Left ventricle myocardium inferior (tissue), 1 donor: ENCODE data around the gene CALN1. TPM values are rescaled to one million over a fixed set of nuclear protein-coding genes. Genes with fewer than 3 reads are reported as not detected.

ENCODE experiments used
- DNase-seq: peaks from one replicate; pipeline ENCODE4 v3.0.0-alpha.2; 2020
- H3K27ac ChIP-seq: fragments of 200-600 bp; replicated peaks from 2 replicates; pipeline ENCODE4 v1.8.0; 2021
- H3K27me3 ChIP-seq: fragments of 200-600 bp; 2 replicates; pipeline ENCODE4 v1.8.0; 2021; ENCODE audit warnings: low read depth
- H3K36me3 ChIP-seq: fragments of 200-600 bp; 2 replicates; pipeline ENCODE4 v1.8.0; 2021
- H3K4me1 ChIP-seq: fragments of 200-600 bp; 2 replicates; pipeline ENCODE4 v1.8.0; 2021
- H3K4me3 ChIP-seq: fragments of 200-600 bp; 2 replicates; pipeline ENCODE4 v1.8.0; 2021; ENCODE audit warnings: mild to moderate bottlenecking, moderate library complexity
- H3K9me3 ChIP-seq: fragments of 200-600 bp; replicated peaks from 2 replicates; pipeline ENCODE4 v1.8.0; 2021
- CTCF ChIP-seq: fragments of 200-600 bp; IDR thresholded peaks from 2 replicates; pipeline ENCODE4 v1.8.0; 2021; ENCODE audit warnings: antibody characterized with exemption, mild to moderate bottlenecking, borderline replicate concordance
- intact Hi-C: fragments of 100-400 bp; cut with micrococcal nuclease; formaldehyde crosslinking; loops from one replicate; pipeline ENCODE4 v1.11.0; 2022
- total RNA-seq: library from RNA; stranded (reverse); fragmentation: NEBNext Ultra II Directional; extraction: Animal tissue kit (Norgen Biotek cat#: 25700); gene quantifications from one replicate; pipeline ENCODE4 v1.2.1, GENCODE V29; 2021
- donor health status: DM: no; HTN: yes; CAD: no; lungs with severe emphysema.

CALN1 gene
- total RNA-seq, 1 donor from 2014 or later: not detected

GRCh38 chr7:72015136-72015535 is 397.0 kb downstream of the CALN1 start:
- Histone ChIP-seq H3K9me3 (peaks cover 9% of the 10 kb centered on the region), H3K36me3 (no peaks in the 10 kb centered on the region), H3K4me1 (no peaks in the 10 kb centered on the region), H3K4me3 (no peak overlapping the region), H3K27ac (no peak overlapping the region), H3K27me3 (peaks cover 7% of the 10 kb centered on the region)
- DNase-seq: no peak
- intact Hi-C loops: no loop called here
- TF ChIP-seq CTCF: no peak

GRCh38 chr7:72007018-72007417 is 405.1 kb downstream of the CALN1 start:
- Histone ChIP-seq H3K9me3 (no peaks in the 10 kb centered on the region), H3K4me3 (no peak overlapping the region), H3K36me3 (no peaks in the 10 kb centered on the region), H3K4me1 (no peaks in the 10 kb centered on the region), H3K27me3 (no peaks in the 10 kb centered on the region), H3K27ac (no peak overlapping the region)
- TF ChIP-seq CTCF: no peak
- intact Hi-C loops: no loop called here
- DNase-seq: no peak

GRCh38 chr7:72003236-72003635 is 408.9 kb downstream of the CALN1 start:
- Histone ChIP-seq H3K4me3 (no peak overlapping the region), H3K27me3 (no peaks in the 10 kb centered on the region), H3K36me3 (no peaks in the 10 kb centered on the region), H3K9me3 (no peaks in the 10 kb centered on the region), H3K27ac (no peak overlapping the region), H3K4me1 (no peaks in the 10 kb centered on the region)
- intact Hi-C loops: no loop called here
- TF ChIP-seq CTCF: no peak
- no peak for DNase-seq

- no peak overlapping the region for H3K4me3 ChIP-seq
Observed at GRCh38 chr7:71996141-71996540, 416.0 kb downstream of the CALN1 start.

GRCh38 chr7:71995111-71995510 is 417.0 kb downstream of the CALN1 start:
- no peak for TF ChIP-seq CTCF
- Histone ChIP-seq H3K27me3 (no peaks in the 10 kb centered on the region), H3K9me3 (no peaks in the 10 kb centered on the region), H3K27ac (no peak overlapping the region), H3K36me3 (no peaks in the 10 kb centered on the region), H3K4me1 (no peaks in the 10 kb centered on the region), H3K4me3 (no peak overlapping the region)
- intact Hi-C loops: no loop called here
- DNase-seq: no peak

More at GRCh38 chr7:71996141-71996540, 416.0 kb downstream of the CALN1 start:
- H3K4me1 ChIP-seq: no peaks in the 10 kb centered on the region
- H3K9me3 ChIP-seq: no peaks in the 10 kb centered on the region
- no peak for TF ChIP-seq CTCF
- DNase-seq: no peak
- H3K27ac ChIP-seq: no peak overlapping the region
- intact Hi-C loops: no loop called here
- H3K36me3 ChIP-seq: no peaks in the 10 kb centered on the region
- H3K27me3 ChIP-seq: no peaks in the 10 kb centered on the region

GRCh38 chr7:71991586-71991985 is 420.6 kb downstream of the CALN1 start:
- H3K27ac ChIP-seq: no peak overlapping the region
- intact Hi-C loops: no loop called here
- no peaks in the 10 kb centered on the region for H3K9me3 ChIP-seq
- TF ChIP-seq CTCF: no peak
- peaks cover 3% of the 10 kb centered on the region for H3K27me3 ChIP-seq
- no peaks in the 10 kb centered on the region for H3K36me3 ChIP-seq
- H3K4me1 ChIP-seq: no peaks in the 10 kb centered on the region
- no peak for DNase-seq
- no peak overlapping the region for H3K4me3 ChIP-seq
